Aorta (tissue), 5 donors: Measurements from ENCODE around the gene KIF3A. TPM values are rescaled to one million over a fixed set of nuclear protein-coding genes. Genes with fewer than 3 reads are reported as not detected.
A peak's percentile ranks its signal among the peaks of the same experiment; 100 is the strongest.

Experiments
- ATAC-seq: fragments of 200-7000 bp; cut with Tn5 transposase; one replicate; pipeline ENCODE4 v1.9.1; 2022; ENCODE audit warnings: moderate library complexity; ENCODE audit not compliant: low FRiP score
- DNase-seq, 2 donors: peaks; one replicate each; pipeline ENCODE4 v3.0.0-alpha.2; 2020
- H3K27ac ChIP-seq, 2 donors: one replicate each; pipeline ENCODE4 v1.5.1; 2013; ENCODE audit warnings: low read length in 2 of 2, mild to moderate bottlenecking in 2 of 2, moderate library complexity in 2 of 2, control low read depth in 1 of 2, inconsistent platforms in 1 of 2, low read depth in 1 of 2
- H3K27me3 ChIP-seq, 2 donors: one replicate each; pipeline ENCODE4 v1.6.1; 2013; ENCODE audit warnings: control low read depth in 1 of 2, low read length in 1 of 2, mild to moderate bottlenecking in 1 of 2, moderate library complexity in 1 of 2; ENCODE audit not compliant: insufficient read depth in 2 of 2, control insufficient read depth in 1 of 2
- H3K36me3 ChIP-seq, 2 donors: one replicate each; pipeline ENCODE4 v1.6.1; 2013; ENCODE audit warnings: control low read depth in 1 of 2, low read length in 1 of 2, mild to moderate bottlenecking in 1 of 2; ENCODE audit not compliant: insufficient read depth in 2 of 2, control insufficient read depth in 1 of 2
- H3K4me1 ChIP-seq, 2 donors: one replicate each; pipeline ENCODE4 v1.6.1; 2013; ENCODE audit warnings: low read length in 2 of 2, control low read depth in 1 of 2, mild to moderate bottlenecking in 1 of 2, moderate library complexity in 1 of 2; ENCODE audit not compliant: insufficient read depth in 2 of 2, control insufficient read depth in 1 of 2
- H3K4me3 ChIP-seq, 2 donors: one replicate each; pipeline ENCODE4 v1.5.1; 2013; ENCODE audit warnings: low read length in 2 of 2, control low read depth in 1 of 2, mild to moderate bottlenecking in 1 of 2
- H3K9me3 ChIP-seq: one replicate; pipeline ENCODE4 v1.6.1; 2013; ENCODE audit warnings: mild to moderate bottlenecking, low read length; ENCODE audit not compliant: control insufficient read depth
- WGBS, 2 donors: extraction: QIAGEN DNeasy Blood & Tissue Kit; methylation state at CpG; one replicate each; pipeline ENCODE4 v1.1.7; 2013; 5-methylcytosine and 5-hydroxymethylcytosine counted together
- intact Hi-C, 2 donors: fragments of 100-400 bp; cut with DNase I; formaldehyde crosslinking; loops; one replicate each; pipeline versions ENCODE4 v1.14.2 to v1.15.0; 2022
- polyA plus RNA-seq, 2 donors: library from polyadenylated mRNA; stranded (reverse); fragments of 200-250 nt; gene quantifications; one replicate each; pipeline ENCODE4 v1.2.3, GENCODE V29; 2013
- total RNA-seq, 2 donors: library from RNA; stranded (reverse); fragmentation: NEBNext Ultra II Directional; extraction: Animal tissue kit (Norgen Biotek cat#: 25700); gene quantifications; one replicate each; pipeline ENCODE4 v1.2.1, GENCODE V29; 2021
- donor health status: healthy with polysubstance abuse.
- donor health status: Bipolar disorder and iron deficiency.
- donor health status: DM: no; HTN: no; CAD: no.
- donor health status: DM: no; HTN: no; CAD: no.
- donor health status: DM: yes; HTN: yes; CAD: no.

Gene KIF3A
- total and polyA plus RNA-seq, 4 donors = 4.5 to 15.1 (median 10.6) TPM

- ATAC-seq = no peak
- Histone ChIP-seq H3K4me1 (no peaks in the 10 kb centered on the region), H3K36me3 (no peaks in the 10 kb centered on the region), H3K9me3 (no peaks in the 10 kb centered on the region), H3K27me3 (no peaks in the 10 kb centered on the region), H3K27ac (no peak overlapping the region), H3K4me3 (no peak overlapping the region)
- 94 to 96% methylated on average over 23 of the region's 23 CpGs for WGBS, 2 donors
- intact Hi-C loops = loop anchor here in 1 of 2 donors (10.0 kb wide), 1 partner anchor 55 kb away; no protein-coding TSS in a partner anchor
- no peak for DNase-seq
Observed at GRCh38 chr5:132659598-132660493, 77.5 kb downstream of the KIF3A start.

DNA sequence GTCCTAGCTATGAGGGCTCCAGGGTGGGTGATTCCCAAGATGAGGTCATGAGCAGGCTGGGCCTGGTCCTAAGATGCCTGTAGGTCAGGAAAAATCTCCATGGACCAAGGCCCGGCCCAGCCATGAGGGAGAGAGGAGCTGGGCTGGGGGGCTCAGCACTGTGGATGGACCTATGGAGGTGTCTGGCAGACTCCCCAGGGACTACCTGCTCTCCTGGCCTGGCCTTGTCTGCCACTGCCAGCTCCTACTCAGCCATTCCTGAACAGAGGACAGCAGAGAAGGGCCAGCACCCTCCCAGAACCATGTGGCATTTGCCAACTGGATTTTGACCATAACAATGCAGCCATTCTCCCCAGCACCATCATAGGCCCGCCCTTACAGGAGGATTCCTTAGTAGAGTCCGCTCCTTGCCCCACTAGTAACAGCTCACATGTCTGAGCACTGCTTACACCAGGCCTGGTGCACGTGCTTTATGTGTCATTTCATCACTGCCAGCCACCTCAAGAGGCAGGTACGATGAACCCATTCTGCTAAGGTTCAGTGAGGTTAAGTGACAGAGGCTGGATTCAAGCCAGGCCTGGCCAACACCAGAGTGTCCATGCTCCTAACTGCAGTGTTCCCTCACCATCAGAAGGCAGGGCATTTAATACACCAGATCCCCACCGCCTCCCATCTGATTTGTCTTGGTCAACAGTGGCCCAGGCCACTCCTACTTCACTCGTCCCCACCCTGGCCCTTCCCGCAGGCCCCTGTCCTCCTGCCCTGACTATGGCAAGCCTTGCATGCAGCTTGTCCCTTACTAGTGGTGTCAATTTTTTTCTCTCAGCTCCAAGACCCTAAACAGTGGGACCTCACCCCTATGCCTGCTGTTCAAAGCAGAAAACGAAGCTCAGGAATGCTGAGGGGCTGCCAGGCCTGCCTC is 78.7 kb downstream of the KIF3A start:
- no peaks in the 10 kb centered on the region for H3K36me3 ChIP-seq
- no peak overlapping the region for H3K27ac ChIP-seq
- ATAC-seq (no peak), DNase-seq (no peak)
- no peaks in the 10 kb centered on the region for H3K4me1 ChIP-seq
- H3K4me3 ChIP-seq = no peak overlapping the region
- intact Hi-C loops = loop anchor here in 1 of 2 donors (10.0 kb wide), 1 partner anchor 56 kb away; no protein-coding TSS in a partner anchor
- no peaks in the 10 kb centered on the region for H3K27me3 ChIP-seq
- no peaks in the 10 kb centered on the region for H3K9me3 ChIP-seq
- 93 to 94% methylated on average over 9 of the region's 9 CpGs for WGBS, 2 donors

- intact Hi-C loops = loop anchor here in 1 of 2 donors (10.0 kb wide), 1 partner anchor 57 kb away; no protein-coding TSS in a partner anchor
- 97 to 98% methylated on average over 12 of the region's 12 CpGs for WGBS, 2 donors
- peak in 1 of 2 donors; percentile 68 for DNase-seq
Observed at GRCh38 chr5:132657676-132658380, 79.5 kb downstream of the KIF3A start, which contains the start of gene IL13. Gene IL13 (plus strand): TSS chr5:132658173. CDS start chr5:132658187, 14 bp downstream.

GRCh38 chr5:132656774-132657355 is 80.5 kb downstream of the KIF3A start:
- Histone ChIP-seq H3K36me3 (no peaks in the 10 kb centered on the region), H3K27me3 (no peaks in the 10 kb centered on the region), H3K4me1 (no peaks in the 10 kb centered on the region), H3K27ac (no peak overlapping the region), H3K9me3 (no peaks in the 10 kb centered on the region), H3K4me3 (no peak overlapping the region)
- 83 to 85% methylated on average over 12 of the region's 12 CpGs for WGBS, 2 donors
- DNase-seq (no peak), ATAC-seq (no peak)
- intact Hi-C loops = loop anchor here in 1 of 2 donors (10.0 kb wide), 1 partner anchor 58 kb away; no protein-coding TSS in a partner anchor

More at GRCh38 chr5:132657676-132658380, 79.5 kb downstream of the KIF3A start, which contains the start of gene IL13:
- ATAC-seq = no peak
- H3K27me3 ChIP-seq = no peaks in the 10 kb centered on the region
- no peaks in the 10 kb centered on the region for H3K4me1 ChIP-seq
- no peak within 1 kb of the TSS for H3K27ac ChIP-seq
- H3K9me3 ChIP-seq = no peaks in the 10 kb centered on the region
- no peaks in the 10 kb centered on the region for H3K36me3 ChIP-seq
- H3K4me3 ChIP-seq = no peak within 1 kb of the TSS

GRCh38 chr5:132655821-132656773 is 81.2 kb downstream of the KIF3A start:
- no peaks in the 10 kb centered on the region for H3K4me1 ChIP-seq
- DNase-seq (peak in 1 of 2 donors; percentile 85), ATAC-seq (peak; percentile 50)
- H3K27me3 ChIP-seq = no peaks in the 10 kb centered on the region
- intact Hi-C loops = loop anchor here in 1 of 2 donors (10.0 kb wide), 1 partner anchor 59 kb away; no protein-coding TSS in a partner anchor
- H3K27ac ChIP-seq = no peak overlapping the region
- no peaks in the 10 kb centered on the region for H3K9me3 ChIP-seq
- H3K36me3 ChIP-seq = no peaks in the 10 kb centered on the region
- WGBS, 2 donors = 4 to 5% methylated on average over 76 to 92 of the region's 92 CpGs
- H3K4me3 ChIP-seq = peak overlapping the region; percentile 6 to 57

GRCh38 chr5:132653716-132654115 is 83.6 kb downstream of the KIF3A start:
- no peaks in the 10 kb centered on the region for H3K27me3 ChIP-seq
- no peaks in the 10 kb centered on the region for H3K4me1 ChIP-seq
- H3K36me3 ChIP-seq = no peaks in the 10 kb centered on the region
- H3K27ac ChIP-seq = no peak overlapping the region
- DNase-seq (no peak), ATAC-seq (no peak)
- H3K9me3 ChIP-seq = no peaks in the 10 kb centered on the region
- 21 to 22% methylated on average over 7 of the region's 7 CpGs for WGBS, 2 donors
- no peak overlapping the region for H3K4me3 ChIP-seq
- intact Hi-C loops = loop anchor here in 1 of 2 donors (10.0 kb wide), 1 partner anchor 61 kb away; no protein-coding TSS in a partner anchor

DNA sequence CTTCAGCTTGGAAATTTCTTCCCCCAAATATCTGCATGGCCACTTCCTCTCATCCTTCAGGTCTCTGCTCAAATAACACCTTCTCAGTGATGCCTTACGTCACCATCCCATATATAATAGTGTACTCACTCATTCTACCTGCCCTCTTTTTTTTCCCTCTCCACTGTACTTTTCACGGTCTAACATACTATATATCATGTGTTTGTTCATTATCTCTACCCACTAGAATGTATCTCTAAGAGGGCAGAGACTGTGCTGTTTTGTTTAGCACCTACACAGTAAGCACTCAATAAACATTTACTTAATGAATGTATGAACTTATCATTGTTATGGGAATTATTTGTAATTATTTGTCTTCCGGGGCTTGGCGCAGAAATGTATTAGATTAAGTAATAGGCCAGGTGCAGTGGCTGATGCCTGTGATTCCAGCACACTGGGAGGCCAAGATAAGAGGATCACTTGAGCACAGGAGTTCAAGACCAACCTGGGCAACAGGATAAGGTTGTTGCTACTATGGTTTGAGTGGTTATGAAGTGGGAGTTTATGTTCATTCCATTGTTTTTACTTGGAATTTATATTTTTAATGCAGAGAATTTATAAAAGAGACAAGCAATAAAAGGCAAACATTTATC is 85.4 kb downstream of the KIF3A start:
- ATAC-seq (no peak), DNase-seq (no peak)
- Histone ChIP-seq H3K4me3 (no peak overlapping the region), H3K27me3 (no peaks in the 10 kb centered on the region), H3K9me3 (peaks cover 3% of the 10 kb centered on the region), H3K4me1 (no peaks in the 10 kb centered on the region), H3K36me3 (peaks cover 0 to 2% of the 10 kb centered on the region in 2 donors), H3K27ac (no peak overlapping the region)
- intact Hi-C loops = loop anchor here in 1 of 2 donors (10.0 kb wide), 1 partner anchor 63 kb away; no protein-coding TSS in a partner anchor
- WGBS, 2 donors = 89 to 91% methylated on average over 4 of the region's 4 CpGs
